BE2C (cell line): ENCODE data around the gene TRIB2.
A peak's percentile ranks its signal among the peaks of the same experiment; 100 is the strongest.

ENCODE experiments used
- DNase-seq: peaks from one replicate; pipeline ENCODE4 v3.0.0-alpha.2; 2020
- H3K27me3 ChIP-seq: fragments of 250-450 bp; sonication (Bioruptor Pico); 2 replicates; pipeline ENCODE4 v1.5.1; 2020; ENCODE audit warnings: mild to moderate bottlenecking
- H3K36me3 ChIP-seq: fragments of 250-450 bp; sonication (Bioruptor Pico); 2 replicates; pipeline ENCODE4 v1.5.1; 2020; ENCODE audit warnings: mild to moderate bottlenecking
- H3K4me1 ChIP-seq: fragments of 250-450 bp; sonication (Bioruptor Pico); 2 replicates; pipeline ENCODE4 v1.5.1; 2020
- H3K4me3 ChIP-seq: 2 replicates; pipeline ENCODE4 v1.5.1; 2011; ENCODE audit warnings: low read depth, low read length
- H3K9me3 ChIP-seq: fragments of 250-450 bp; sonication (Bioruptor Pico); 2 replicates; pipeline ENCODE4 v1.5.1; 2020
- TF ChIP-seq, protein P1 (sequence below): IDR thresholded peaks from 2 replicates; pipeline ENCODE4 v1.5.1; 2012; ENCODE audit warnings: mild to moderate bottlenecking, low read depth, low read length

The TRIB2 gene

DNA sequence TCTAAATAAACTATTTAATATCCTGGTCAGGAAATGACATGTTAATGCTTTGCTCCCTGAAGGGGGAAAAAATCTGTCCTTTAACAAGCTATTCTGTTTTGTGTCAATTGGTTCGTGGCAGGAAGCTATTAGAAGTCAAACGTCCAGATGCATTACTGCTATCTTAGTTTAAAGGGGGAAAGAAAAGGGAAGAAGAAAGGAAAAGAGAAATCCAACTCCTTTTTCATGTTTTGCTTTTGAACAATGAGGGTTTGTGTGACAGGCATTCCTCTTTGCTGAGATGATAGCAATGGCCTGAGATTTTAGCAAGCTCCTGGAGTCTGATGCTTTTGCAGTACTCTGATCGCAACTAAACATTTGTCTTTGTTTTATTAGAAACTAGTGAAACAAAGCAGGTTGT lies 24.6 kb downstream of the TRIB2 start:
- no peaks in the 10 kb centered on the region; the same call in 1 of the 2 replicates for H3K4me1 ChIP-seq
- H3K9me3 ChIP-seq, result no peaks in the 10 kb centered on the region
- no peak overlapping the region for H3K4me3 ChIP-seq
- TF ChIP-seq, protein P1, sequence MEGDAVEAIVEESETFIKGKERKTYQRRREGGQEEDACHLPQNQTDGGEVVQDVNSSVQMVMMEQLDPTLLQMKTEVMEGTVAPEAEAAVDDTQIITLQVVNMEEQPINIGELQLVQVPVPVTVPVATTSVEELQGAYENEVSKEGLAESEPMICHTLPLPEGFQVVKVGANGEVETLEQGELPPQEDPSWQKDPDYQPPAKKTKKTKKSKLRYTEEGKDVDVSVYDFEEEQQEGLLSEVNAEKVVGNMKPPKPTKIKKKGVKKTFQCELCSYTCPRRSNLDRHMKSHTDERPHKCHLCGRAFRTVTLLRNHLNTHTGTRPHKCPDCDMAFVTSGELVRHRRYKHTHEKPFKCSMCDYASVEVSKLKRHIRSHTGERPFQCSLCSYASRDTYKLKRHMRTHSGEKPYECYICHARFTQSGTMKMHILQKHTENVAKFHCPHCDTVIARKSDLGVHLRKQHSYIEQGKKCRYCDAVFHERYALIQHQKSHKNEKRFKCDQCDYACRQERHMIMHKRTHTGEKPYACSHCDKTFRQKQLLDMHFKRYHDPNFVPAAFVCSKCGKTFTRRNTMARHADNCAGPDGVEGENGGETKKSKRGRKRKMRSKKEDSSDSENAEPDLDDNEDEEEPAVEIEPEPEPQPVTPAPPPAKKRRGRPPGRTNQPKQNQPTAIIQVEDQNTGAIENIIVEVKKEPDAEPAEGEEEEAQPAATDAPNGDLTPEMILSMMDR, result no peak
- H3K36me3 ChIP-seq, result peaks cover 74% of the 10 kb centered on the region
- DNase-seq, result no peak
- no peaks in the 10 kb centered on the region for H3K27me3 ChIP-seq

DNA sequence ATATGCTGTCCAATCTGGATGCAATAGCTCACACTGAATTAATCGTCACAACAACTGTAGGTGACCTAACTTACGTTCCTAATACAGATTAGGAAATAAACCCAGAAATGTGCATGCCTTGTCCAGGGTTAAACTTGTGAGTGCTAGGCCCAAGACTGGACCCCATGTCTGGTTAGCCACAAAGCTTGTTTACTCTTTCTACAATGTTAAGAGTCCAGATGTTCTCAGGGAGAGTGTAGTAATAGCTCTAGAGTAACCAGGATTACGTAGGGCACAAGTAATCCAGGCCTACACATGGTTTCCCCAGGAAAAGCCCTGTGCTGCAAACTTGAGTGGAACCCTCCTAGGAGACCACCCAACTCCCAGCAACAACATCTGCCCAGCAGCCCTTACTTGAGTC lies 26.2 kb downstream of the TRIB2 start:
- no peaks in the 10 kb centered on the region; the same call in 1 of the 2 replicates for H3K4me1 ChIP-seq
- no peaks in the 10 kb centered on the region for H3K27me3 ChIP-seq
- DNase-seq, result no peak
- TF ChIP-seq, protein P1, result no peak
- peaks cover 59% of the 10 kb centered on the region for H3K36me3 ChIP-seq
- no peaks in the 10 kb centered on the region for H3K9me3 ChIP-seq
- H3K4me3 ChIP-seq, result no peak overlapping the region

DNA sequence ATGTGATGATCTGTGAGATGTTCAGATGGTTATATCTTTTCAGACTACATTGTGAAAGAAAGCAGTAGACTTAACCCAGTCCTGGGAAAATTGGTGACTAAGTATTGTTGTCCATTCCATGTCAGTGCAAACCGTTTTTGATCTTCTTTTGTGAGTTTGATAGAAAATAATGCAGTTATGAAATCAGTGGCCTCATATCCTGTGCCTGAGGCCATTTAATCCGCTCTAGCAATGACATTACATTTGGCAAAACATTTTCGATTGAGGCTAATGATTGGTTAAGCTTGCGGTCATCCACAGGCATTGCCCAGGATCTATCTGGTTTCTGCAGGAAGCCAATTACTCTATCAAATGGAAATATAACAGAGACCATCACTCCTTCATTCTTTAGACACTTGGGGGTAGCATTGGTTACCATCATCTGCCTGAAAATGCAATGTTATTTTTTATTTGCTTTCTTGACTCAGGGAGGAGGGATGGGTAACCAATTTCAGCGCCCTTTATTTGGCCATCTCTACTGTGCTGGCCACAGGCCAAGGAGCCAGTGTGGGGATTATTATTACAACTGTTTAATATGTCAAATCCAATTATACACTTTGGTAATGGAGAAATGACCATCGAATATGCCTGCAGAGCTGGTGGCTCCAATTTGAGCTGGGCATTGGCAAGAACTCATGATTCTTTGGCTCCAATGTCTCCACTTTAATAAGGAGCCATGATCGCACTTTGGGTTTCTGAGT lies 33.6 kb downstream of the TRIB2 start:
- Histone ChIP-seq H3K4me3 (0 out of 2 replicates have a peak overlapping the region, but pooled peaks have one; percentile 0), H3K36me3 (no peaks in the 10 kb centered on the region), H3K9me3 (no peaks in the 10 kb centered on the region), H3K27me3 (no peaks in the 10 kb centered on the region), H3K4me1 (peaks cover 27% of the 10 kb centered on the region)
- DNase-seq, result peak; percentile 77
- TF ChIP-seq, protein P1, result 0 out of 2 replicates have a peak, but pooled peaks have one; percentile 23

DNA sequence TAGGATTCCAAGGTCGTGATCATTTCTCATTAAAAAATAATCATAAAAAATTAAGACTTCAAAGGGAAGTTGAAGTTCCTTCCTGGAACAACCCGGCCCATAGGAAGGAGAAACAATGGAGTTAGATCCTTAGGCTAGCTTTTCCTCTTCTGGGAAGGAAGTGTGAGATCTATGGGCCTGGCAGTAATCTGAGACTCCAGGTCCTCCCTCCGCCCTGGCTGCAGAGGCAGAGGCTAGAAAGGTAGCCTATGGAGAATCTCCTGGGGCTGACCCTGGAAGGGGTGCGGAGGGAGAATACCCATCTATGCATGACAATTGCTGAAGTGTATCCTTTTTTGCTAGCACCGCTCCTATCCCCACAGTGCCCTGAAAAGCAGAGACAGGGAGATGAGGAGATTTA lies 37.9 kb downstream of the TRIB2 start:
- Histone ChIP-seq H3K4me1 (peaks cover 34% of the 10 kb centered on the region), H3K36me3 (no peaks in the 10 kb centered on the region), H3K27me3 (no peaks in the 10 kb centered on the region), H3K4me3 (no peak overlapping the region), H3K9me3 (no peaks in the 10 kb centered on the region)
- TF ChIP-seq, protein P1, result no peak
- no peak for DNase-seq

DNA sequence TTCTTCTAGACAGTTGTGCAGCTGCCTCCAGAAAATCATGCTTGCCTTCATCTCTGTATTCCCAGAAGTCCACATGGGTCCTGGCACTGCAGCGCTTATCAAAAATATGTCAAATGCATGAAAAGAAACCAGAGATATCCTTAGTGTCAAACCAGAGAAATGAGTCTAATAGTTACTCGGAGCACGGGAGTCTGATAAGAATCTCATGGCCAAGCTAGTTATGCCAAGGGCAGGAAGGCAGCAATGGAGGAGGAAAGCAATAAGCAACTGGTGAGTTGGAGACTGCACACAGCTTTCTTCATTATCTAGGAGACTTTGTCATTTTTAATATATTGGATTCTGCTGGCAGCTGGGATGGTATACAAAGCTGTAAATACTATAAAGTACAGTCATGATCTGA lies 38.6 kb downstream of the TRIB2 start:
- no peaks in the 10 kb centered on the region for H3K9me3 ChIP-seq
- no peak overlapping the region for H3K4me3 ChIP-seq
- peak; percentile 56 for DNase-seq
- no peaks in the 10 kb centered on the region for H3K27me3 ChIP-seq
- H3K36me3 ChIP-seq, result no peaks in the 10 kb centered on the region
- H3K4me1 ChIP-seq, result peaks cover 28% of the 10 kb centered on the region
- TF ChIP-seq, protein P1, result no peak

DNA sequence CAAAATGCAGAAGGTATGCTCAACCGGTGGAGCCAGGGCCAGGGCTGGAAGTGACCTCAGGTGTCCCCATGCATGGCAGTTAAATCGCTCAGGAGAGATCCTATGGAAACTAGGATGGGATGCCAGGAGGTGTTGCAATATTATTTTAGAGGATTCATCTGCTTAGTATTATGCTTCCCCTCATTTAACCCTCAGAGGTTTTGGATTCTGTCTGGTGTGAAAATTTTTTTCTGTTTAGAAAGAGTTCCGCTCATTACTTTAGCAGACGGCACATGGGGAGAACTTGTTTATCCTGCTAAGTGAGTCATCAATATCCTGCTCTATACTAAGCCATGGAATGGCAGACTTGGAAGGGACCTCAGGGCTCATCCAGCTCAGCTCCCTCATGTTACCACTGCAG lies 42.5 kb downstream of the TRIB2 start:
- no peak for DNase-seq
- no peaks in the 10 kb centered on the region for H3K9me3 ChIP-seq
- H3K27me3 ChIP-seq, result no peaks in the 10 kb centered on the region
- no peaks in the 10 kb centered on the region for H3K36me3 ChIP-seq
- H3K4me1 ChIP-seq, result peaks cover 21% of the 10 kb centered on the region
- no peak overlapping the region for H3K4me3 ChIP-seq
- TF ChIP-seq, protein P1, result no peak
